Measurements from ENCODE around the gene SLF2.

The SLF2 gene

DNA sequence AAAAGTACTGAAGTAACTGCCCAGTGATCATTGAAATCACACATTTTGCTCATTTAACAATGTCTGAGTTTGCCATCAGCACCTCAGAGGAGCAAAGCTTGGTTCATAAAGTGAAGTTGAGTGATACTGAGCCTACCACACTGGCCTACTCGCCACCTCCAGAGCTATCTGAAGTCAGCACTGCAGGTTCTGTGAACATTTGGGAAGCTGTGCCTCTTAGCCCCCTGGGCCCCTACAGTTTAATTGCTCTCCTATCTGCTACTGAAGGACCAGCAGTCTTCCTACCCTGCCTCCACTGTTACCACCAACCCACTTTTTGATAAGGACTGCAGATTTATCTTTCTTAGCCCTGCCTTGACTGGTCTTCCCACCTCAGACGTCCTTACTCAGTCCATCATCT lies 54.6 kb downstream of the SLF2 start:
- TF ChIP-seq, protein P1, sequence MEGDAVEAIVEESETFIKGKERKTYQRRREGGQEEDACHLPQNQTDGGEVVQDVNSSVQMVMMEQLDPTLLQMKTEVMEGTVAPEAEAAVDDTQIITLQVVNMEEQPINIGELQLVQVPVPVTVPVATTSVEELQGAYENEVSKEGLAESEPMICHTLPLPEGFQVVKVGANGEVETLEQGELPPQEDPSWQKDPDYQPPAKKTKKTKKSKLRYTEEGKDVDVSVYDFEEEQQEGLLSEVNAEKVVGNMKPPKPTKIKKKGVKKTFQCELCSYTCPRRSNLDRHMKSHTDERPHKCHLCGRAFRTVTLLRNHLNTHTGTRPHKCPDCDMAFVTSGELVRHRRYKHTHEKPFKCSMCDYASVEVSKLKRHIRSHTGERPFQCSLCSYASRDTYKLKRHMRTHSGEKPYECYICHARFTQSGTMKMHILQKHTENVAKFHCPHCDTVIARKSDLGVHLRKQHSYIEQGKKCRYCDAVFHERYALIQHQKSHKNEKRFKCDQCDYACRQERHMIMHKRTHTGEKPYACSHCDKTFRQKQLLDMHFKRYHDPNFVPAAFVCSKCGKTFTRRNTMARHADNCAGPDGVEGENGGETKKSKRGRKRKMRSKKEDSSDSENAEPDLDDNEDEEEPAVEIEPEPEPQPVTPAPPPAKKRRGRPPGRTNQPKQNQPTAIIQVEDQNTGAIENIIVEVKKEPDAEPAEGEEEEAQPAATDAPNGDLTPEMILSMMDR (IDR thresholded peaks at IDR 0.05; ENCODE audit: low read length, missing control alignments) = no peak
- DNase-seq (ENCODE audit: low read depth) = no peak
- no peak overlapping the region for H3K4me3 ChIP-seq (replicated peaks; ENCODE audit: low read depth, low read length)

DNA sequence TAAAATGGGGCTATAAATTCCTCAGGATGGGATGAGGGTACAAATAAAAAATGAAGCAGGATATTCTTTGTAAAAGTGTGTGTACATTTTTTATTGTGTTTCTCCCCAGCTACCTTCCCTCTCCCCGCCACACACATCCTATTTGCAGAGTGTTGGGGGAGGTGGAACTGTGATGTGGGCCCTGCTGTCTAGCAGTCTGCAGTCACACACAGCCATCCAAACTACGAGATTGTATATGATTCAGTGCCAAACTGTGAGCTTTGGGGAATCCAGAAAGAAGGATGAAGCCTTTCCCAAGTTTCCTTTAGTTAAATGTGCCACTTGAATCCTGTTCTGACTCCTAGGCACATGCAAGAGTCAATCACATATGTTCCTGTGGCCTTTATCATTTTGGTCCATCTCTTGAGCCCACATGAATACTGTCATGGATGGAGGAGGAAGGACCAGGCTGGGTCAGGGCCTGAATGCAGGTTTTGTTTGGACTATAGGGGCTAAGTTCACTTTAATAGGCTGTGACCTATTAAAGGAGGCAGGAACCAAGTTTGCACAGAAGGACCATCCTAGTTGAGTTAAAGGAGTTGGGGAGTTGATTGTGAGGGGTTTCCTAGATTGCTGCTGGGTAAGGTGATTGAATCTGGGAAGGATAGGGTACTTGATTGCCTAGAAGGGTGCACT lies 55.4 kb downstream of the SLF2 start:
- DNase-seq (ENCODE audit: low read depth) = no peak
- TF ChIP-seq, protein P1 (IDR thresholded peaks at IDR 0.05; ENCODE audit: low read length, missing control alignments) = no peak
- H3K4me3 ChIP-seq (replicated peaks; ENCODE audit: low read depth, low read length) = no peak overlapping the region

DNA sequence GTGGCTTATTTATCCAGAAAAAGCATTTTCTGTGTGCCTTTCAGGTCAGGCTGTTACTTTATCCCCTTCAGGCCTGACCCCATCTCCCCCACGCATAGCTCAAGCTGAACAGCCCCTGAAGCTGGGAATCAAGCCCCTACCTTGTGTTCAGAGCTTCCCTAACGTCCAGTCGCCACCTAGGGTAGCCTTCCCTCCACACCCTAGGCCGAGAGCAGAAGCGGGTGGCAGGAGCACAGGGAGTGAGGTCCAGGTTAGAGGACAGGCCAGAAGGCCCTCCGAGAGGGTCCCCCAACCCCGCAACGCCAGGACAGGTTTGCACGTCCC lies 56.1 kb downstream of the SLF2 start:
- peak overlapping the region; percentile 60 for H3K4me3 ChIP-seq (replicated peaks; ENCODE audit: low read depth, low read length)
- no peak for DNase-seq (ENCODE audit: low read depth)
- TF ChIP-seq, protein P1 (IDR thresholded peaks at IDR 0.05; ENCODE audit: low read length, missing control alignments) = no peak

DNA sequence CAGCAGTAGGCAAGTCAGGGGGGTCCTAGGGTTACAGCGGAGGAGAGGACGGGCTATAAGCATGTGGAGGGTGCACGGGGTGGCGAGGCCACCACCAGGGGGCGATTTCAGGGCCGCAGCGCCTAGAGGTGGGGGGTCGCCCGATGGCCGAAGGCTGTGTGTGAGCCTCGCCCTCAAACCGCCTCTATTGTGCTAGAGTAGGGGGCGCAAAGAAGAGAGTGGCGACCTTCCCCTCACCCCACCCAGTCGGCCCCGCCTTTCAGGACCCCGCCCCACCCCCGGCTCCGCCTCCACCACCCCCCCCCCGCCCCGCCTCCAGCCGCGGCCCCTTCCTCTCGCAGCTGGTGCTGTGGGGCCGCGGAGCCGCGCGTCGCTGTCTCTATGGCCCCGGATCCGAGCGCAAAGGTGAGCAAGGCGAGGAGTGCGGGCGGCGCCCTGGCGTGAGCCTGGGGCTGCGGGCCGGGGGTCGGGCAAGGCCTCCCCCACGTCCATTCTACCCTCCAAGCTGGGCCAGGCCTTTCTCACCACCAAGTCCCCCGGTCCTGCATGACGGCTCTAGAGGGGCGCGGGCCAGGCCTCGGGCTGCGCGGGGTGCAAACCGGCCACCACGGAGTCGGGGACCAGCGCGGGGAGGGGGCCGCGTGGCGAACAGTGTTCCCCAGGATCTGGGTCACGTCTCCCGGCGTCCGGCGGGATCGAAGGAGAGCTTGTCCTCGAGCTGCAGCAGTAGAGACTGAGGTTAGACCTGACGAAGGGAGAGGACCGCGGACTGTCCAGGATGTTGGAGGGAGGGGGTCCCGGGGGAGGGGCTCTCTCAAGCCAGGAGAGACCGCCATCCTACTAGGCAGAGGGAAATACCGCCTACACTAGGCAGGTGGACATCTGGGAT lies 56.7 kb downstream of the SLF2 start, which contains the start of gene SEMA4G:
Gene SEMA4G (plus strand): TSS at position 318 of the 889 bp plus-strand sequence. CDS start 3,409 bp downstream, outside the sequence.
- DNase-seq (ENCODE audit: low read depth) = peak; percentile 36
- TF ChIP-seq, protein P1 (IDR thresholded peaks at IDR 0.05; ENCODE audit: low read length, missing control alignments) = peak; percentile 73
- H3K4me3 ChIP-seq (replicated peaks; ENCODE audit: low read depth, low read length) = peak within 1 kb of the TSS; percentile 60

DNA sequence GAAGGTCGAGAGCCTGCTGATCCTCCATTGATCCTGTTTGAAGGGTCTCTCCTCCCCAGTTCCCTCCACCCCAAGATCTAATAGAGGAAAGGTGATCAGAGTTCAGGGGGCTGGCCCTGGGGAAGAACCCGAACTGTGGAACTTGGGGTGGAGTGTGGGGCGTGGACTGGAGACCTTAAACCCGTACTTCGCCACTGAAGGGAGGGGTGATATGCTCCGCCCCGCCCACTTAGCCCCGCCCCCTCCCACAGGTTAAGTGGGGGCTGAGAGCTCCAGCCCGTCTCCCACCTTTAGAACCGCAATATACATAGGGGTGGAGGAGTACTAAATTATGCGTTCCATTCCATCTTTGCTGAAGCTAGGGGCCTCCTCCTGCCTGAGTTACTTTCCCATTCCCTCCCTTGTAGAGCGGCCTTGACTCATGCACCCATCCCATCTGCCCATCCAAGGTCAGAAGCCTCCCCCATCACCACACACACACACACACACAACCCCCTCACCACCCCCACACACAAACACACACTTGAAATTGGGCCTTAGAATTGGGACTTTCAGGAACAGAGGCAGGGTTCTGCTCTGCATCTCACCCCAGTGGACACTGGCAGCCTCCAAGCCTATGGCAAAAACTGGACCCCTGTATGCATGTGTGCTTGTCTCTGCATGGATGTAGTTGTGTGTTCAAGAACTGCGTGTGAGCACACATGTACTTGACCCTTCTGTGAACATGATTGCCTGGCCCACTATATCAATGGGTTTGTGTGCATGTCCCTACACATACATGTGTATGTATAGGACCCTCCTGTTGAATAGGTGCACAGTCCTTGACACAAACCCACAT lies 57.5 kb downstream of the SLF2 start:
- TF ChIP-seq, protein P1 (IDR thresholded peaks at IDR 0.05; ENCODE audit: low read length, missing control alignments) = no peak
- H3K4me3 ChIP-seq (replicated peaks; ENCODE audit: low read depth, low read length) = peak overlapping the region; percentile 60
- no peak for DNase-seq (ENCODE audit: low read depth)

DNA sequence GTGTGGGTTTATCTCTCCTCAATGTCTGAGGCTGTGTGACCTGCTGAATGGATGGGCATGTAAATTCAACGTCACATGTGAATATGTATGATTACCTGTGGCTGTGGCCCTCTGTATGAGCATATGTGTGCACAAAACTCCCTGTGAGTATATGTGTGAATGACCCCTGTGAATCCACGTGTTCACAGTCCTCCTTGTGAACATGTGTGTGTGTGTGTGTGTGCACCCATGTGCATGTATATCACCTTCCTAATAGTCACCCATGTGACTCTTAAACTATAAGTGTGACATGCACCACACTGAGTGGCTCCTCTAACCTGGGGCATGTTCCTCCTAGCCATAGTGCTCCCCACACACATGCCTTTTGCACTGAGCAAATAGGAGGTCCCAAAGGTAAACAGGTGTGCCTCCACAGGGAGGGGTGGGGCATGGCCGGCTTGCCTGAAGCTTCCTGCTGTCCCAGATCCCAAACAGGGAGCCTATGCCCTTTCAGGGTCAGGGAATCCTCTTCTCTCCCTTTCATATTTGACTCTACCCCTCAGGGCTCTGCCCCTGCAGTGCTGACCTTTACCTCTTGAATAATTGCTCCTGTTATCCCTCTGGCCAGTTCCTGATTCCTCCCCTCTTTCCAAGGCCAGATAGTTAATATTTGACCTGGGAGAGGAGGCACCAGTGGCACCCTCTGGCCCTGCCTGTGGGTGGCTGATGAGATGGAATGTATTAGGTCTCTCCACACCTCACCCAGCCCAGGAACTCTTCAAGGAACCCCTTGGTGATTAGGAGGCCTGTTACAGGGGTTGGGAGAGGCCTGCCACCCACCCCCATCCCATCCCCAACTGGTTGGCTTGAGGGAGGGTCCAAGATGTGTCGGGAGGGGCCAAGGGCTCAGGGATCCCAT lies 58.4 kb downstream of the SLF2 start:
- TF ChIP-seq, protein P1 (IDR thresholded peaks at IDR 0.05; ENCODE audit: low read length, missing control alignments) = no peak
- DNase-seq (ENCODE audit: low read depth) = no peak
- no peak overlapping the region for H3K4me3 ChIP-seq (replicated peaks; ENCODE audit: low read depth, low read length)

Data from fibroblast of pulmonary artery (primary cell).